H54 (cell line): ENCODE data around the gene TMEM97.
"Not testable (repeated sequence)": the region's sequence is repeated elsewhere in the genome, so short reads cannot be mapped to it uniquely, and the experiment has no call there.

Experiments used
- DNase-seq: peaks from one replicate; pipeline ENCODE4 v3.0.0; 2011; ENCODE audit warnings: low spot score, mixed read lengths; ENCODE audit not compliant: insufficient read length
- FAIRE-seq: peaks from 3 replicates; lab custom pipeline; 2011; peaks lifted over from hg19 to GRCh38; lab: Jason Lieb, UNC
- POLR2A ChIP-seq: IDR thresholded peaks from 2 replicates; pipeline ENCODE4 v1.6.1; 2011; ENCODE audit warnings: low read depth, mild to moderate bottlenecking, low read length

The TMEM97 gene

DNA sequence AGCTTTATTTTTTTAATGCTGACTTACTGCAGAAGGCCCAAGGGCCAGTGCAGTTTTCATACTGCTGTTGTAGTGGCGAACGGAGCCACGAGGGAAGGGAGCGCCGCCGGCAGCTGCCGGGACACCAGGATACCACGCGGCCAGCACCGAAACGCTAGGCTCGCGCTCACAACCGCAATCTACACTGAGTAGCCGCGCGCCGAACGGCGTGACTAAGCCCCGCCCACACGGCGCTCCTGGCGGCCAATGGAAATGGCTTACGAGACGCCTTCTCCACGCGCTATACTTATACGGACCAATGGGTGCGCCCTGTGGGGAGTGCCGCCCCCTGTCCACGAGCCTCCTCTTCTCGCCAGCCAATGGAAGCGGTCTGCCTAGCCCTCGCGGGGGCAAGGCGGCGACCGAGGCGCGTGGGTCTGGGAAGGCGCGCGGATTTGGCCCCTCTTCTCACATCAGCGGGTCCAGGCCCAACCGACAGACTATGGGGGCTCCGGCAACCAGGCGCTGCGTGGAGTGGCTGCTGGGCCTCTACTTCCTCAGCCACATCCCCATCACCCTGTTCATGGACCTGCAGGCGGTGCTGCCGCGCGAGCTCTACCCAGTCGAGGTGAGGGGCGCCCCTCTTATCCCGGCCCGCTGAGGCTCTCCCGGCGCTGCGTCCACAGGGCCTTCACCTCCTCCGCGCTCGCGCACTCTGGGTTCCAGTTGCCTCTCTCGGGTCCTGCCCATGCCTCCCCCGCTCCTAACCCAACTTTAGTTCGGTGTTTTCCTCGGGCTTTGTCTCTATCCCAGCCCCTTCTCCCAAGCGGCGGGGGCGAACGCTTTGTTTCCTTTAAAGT is at the start of gene TMEM97:
TMEM97 (plus strand) TSS at position 442 of the 839 bp plus-strand sequence; CDS start at position 482, 40 bp downstream.
- no peak for FAIRE-seq
- TF ChIP-seq POLR2A = peak; percentile 49
- DNase-seq = peak; percentile 80

DNA sequence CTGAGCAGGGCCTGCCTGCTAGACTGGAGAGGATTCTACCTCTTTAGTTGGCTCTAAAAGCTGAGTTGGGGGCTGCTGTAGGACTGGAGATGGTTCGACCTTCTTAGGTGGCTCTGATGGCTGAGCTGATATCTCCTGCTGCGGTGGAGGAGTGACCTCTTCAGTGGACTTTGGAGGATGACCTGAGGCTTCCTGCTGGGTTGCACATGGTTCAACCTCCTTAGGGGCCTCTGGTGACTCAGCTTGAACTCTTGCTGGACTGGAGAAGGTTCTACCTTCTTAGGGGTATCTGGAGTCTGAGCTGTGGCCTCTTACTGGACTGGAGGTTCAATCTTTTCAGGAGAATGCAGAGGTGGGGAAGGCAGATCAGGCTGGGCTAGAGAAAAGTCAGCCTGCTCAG is 48.9 kb upstream of the TMEM97 start:
- FAIRE-seq (no peak), DNase-seq (no peak)
- no peak for TF ChIP-seq POLR2A

DNA sequence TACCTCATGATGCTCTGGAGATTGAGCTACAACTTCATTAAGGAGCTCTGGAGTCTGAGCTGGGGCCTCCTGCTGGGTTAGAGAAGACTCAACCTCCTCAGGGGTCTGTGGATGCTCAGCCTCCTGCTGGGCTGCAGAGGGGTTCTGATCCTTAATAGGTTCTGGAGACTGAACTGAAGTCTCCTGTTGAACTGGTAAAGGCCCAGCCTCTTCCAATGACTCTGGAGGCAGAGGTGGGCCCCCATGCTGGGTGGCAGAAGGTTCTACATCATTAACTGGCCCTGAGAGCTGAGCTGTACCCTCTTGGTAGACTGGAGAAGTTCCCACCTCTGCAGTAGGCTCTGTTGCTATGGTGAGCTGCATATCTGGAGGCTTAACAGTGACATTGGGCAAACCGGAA is 48.1 kb upstream of the TMEM97 start:
- DNase-seq = no peak
- no peak for TF ChIP-seq POLR2A
- no peak for FAIRE-seq

DNA sequence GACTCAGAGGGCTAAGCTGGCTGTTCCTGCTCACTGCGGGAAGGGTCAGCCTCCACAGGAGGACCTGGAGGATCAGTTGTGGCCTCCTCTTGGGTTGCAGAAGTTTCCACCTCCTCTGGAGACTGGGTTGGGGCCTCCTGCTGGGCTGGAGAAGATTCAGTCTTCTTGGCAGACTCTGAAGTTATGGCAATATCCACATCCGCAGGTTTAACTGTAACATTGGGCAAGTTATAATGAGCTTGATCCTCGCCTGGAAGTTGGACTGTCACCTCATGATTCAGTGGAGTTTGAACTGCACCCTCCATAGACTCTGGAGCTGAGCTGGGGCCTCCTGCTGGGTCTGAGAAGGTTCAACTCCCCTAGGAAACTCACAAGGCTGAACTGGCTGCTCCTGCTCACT is 47.6 kb upstream of the TMEM97 start:
- DNase-seq (no peak), FAIRE-seq (no peak)
- TF ChIP-seq POLR2A = no peak

DNA sequence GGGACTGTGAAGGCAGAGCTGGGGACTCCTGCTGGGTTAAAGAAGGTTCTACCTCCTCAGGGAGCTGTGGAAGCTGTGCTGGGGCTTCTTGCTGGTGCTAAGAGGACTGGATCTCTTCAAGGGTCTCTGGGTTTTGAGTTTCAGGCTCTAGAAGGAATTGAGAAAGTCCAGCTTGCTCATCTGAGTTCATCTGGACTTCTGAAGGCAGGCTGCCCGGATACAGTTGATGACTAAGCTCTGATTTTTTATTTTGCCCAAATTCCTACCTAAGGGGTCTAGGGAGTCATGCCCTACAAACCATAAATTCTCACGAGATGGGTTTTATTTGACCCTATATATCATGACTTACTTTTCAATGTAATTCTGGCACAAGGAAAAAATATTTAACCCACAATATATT is 46.8 kb upstream of the TMEM97 start:
- TF ChIP-seq POLR2A = no peak
- no peak for DNase-seq
- no peak for FAIRE-seq

DNA sequence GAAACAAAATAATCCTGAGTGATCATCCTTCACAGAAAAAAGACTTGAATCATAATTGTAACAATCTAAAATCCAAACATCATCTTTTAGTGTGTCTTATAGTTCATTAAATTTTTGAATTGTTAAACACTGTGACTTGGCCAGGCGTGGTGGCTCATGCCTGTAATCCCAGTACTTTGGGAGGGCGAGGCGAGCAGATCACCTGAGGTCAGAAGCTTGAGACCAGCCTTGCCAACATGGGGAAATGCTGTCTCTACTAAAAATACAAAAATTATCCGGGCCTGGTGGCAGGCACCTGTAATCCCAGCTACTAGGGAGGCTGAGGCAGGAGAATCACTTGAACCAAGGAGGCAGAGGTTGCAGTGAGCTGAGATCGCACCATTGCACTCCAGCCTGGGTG is 45.7 kb upstream of the TMEM97 start:
- not testable (repeated sequence) for FAIRE-seq, DNase-seq

DNA sequence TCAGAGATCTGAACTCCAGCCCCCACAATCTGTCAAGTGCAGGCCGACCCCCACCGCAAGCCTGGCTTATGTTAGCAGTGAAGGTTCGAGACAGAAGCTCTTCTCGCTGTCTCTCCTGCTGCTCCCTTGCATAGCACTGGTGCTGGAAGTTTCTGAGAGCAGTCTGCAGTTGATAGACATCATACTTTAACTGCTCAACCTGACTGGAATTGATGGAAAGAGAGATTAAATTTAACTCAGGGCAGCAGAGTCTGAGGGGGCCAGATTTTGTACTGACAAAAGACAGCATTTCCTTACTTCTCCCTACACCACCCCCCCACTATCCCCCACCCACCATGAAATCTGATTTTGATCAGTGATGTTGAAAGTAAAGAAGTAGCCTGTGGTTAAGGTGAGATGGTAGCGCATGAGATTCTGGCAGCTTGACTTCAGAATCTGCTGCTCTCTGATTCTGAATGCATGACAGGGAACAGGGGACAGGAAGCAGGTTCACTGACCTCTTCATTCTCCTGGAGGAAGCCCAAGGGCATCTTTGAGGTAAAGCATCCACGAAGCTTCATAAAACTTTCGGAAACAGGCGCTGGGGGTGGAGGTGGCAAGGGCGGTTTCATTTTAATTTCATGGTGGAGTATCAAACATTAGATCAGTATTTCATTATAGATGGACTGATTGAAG is 44.3 kb upstream of the TMEM97 start:
- no peak for TF ChIP-seq POLR2A
- DNase-seq (no peak), FAIRE-seq (no peak)

DNA sequence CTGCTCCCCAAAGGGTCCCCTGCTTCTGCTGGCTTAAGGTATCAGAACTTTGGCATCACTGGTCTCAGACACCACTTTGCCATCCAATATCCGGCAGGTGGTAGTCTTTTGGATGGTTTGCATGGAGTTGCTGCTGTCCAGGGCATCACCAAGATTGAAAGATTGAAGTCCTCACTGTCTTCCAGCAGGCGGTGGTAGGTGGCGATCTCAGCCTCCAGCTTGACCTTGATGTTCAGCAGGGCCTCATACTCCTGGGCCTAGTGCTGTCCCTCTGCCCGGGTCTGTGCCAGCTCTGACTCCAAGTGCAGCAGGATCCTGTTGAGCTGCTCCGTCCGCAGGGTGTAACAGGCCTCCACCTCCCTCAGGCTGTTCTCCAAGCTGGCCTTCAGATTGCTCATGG is 43.0 kb upstream of the TMEM97 start:
- TF ChIP-seq POLR2A = no peak
- no peak for DNase-seq
- FAIRE-seq = no peak

DNA sequence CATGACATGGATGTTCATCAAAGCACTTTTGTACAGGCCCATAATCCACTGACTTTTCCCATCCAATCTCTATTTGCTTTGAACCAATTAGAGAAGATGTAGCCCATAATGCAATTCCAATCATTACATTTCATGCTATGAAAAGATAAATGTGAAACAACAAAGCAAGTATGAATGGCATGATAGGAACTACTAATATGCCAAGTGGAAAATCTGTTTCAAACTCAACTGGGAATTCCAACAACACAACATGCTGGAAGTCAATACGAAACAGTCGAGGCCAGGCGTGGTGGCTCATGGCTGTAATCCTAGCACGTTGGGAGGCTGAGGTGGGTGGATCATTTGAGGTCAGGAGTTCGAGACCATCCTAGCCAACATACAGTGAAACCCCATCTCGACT is 39.6 kb upstream of the TMEM97 start:
- DNase-seq (no peak), FAIRE-seq (no peak)
- TF ChIP-seq POLR2A = no peak

DNA sequence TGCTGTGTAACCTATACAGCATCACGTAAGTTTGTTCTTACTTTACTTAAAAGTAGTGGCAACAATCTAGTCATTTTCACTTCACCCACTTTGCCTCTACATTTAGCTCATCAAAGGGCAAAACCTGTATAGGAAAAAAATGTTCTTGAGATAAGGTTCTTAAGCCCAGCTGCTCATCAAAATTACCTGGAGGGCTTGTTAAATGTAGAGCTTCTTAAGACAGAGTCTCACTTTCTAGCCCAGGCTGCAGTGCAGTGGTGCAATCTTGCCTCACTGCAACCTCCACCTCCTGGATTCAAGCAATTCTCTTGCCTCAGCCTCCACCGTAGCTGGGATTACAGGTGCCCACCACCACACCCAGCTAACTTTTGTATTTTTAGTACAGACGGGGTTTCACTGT is 38.2 kb upstream of the TMEM97 start:
- TF ChIP-seq POLR2A = no peak
- FAIRE-seq = no peak
- DNase-seq = no peak

DNA sequence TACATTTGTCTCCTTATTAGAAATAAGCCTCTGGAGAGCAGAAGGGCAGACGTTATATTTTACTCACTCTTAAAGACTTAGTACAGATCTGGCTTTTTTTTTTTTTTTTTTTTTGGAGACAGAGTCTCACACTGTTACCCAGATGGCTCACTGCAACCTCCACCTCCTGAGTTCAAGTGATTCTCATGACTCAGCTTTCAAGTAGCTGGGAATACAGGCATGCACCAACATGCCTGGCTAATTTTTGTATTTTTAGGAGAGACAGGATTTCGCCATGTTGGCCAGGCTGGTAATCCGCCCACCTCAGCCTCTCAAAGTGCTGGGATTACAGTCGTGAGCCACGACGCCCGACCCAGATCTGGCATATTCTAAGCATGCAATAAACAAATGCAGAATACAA is 36.4 kb upstream of the TMEM97 start:
- DNase-seq = no peak
- no peak for FAIRE-seq
- no peak for TF ChIP-seq POLR2A

DNA sequence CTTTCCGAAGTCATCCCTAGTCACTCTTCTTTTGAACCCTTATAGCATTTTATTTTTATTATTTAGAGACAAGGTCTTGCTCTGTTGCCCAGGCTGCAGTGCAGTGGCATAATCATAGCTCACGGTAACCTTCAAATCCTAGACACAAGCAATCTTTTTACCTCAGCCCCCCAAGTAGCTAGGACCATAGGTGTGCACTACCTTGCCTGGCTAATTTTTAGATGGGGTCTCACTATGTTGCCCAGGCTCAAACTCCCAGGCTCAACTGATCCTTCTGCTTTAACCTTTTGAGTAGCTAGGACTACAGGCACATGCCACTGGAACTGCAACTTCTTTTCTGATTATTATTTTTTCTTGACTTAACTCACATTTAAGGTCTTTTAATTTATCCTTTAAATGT is 33.0 kb upstream of the TMEM97 start:
- DNase-seq = no peak
- TF ChIP-seq POLR2A = no peak
- FAIRE-seq = no peak

DNA sequence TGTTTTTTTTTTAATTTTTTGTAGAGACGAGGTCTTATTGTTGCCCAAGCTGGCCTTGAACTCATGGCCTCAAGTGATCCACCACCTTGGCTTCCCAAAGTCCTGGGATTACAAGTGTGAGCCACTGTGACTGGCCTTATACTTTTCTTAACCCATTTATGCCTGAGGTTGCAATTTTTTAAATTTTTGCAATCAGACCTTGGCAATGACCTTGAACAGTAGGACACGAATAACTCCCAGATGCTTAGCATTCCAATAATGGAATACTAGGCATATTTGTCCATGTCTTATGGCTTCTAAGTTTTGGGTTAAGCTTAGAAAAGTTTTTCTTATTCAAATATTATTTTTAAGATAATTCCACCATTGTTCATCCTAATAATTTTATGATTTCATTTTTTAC is 28.3 kb upstream of the TMEM97 start:
- no peak for TF ChIP-seq POLR2A
- no peak for DNase-seq
- FAIRE-seq = no peak

DNA sequence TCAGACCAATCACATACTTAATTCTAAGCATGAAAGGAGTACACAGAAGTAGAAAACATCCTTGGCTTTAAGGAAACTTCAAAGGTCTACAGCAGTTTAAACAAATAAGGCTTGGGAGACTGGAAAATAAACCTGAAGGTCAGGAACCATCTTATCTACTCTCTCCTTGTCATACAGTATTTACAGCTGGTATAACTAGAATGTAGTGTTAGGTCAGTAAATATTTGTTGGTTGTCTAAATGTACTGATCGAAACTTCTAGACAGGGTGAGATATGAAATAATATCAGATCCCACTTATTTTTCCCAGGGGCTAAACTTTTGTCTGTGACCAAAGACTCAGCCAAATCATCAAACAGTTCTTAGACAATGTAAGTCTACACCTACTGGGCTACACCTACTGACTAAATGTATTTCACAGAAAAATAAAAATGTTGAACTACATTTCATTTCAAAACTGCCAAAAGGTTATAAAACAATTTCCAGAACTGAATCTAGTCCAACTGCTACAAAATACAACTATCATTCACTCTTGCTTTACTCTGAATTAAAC is 27.1 kb upstream of the TMEM97 start:
- DNase-seq (no peak), FAIRE-seq (no peak)
- TF ChIP-seq POLR2A = no peak

DNA sequence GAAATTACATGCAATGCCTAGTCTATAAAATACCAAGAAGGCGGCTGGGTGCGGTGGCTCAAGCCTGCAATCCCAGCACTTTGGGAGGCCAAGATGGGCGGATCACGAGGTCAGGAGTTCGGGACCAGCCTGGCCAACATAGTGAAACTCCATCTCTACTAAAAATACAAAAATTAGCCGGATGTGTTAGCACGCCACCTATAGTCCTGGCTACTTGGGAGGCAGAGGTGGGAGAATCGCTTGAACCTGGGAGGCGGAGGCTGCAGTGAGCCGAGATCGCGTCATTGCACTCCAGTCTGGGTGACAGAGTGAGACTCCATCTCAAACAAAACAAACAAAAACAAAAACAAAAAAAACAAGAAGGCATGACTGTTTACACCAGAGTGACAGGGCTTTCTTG is 26.1 kb upstream of the TMEM97 start:
- DNase-seq, FAIRE-seq: not testable (repeated sequence)
